ENCODE results near the gene AKR7A2. TPM values are rescaled to one million over a fixed set of nuclear protein-coding genes. Genes with fewer than 3 reads are reported as not detected.

Gene AKR7A2
- polyA plus RNA-seq, 1 donor (not counting 4 experiments of a cell fraction or from before 2014, with no cell fraction given): 21.4 TPM

GRCh38 chr1:19255288-19255687, 56.7 kb downstream of the AKR7A2 start:
- H3K36me3 ChIP-seq (ENCODE audit: control insufficient read depth in 2 of 2, extremely low read depth in 1 of 2, insufficient read depth in 2 of 2, low read length in 2 of 2): peaks cover 33 to 47% of the 10 kb centered on the region in 2 experiments
- DNase-seq (ENCODE audit: low read depth, low spot score): no peak

GRCh38 chr1:19254416-19254815, 57.5 kb downstream of the AKR7A2 start:
- Histone ChIP-seq H3K9me1 (ENCODE audit: control insufficient read depth, extremely low read depth, insufficient read depth, low read length) (peaks cover 3% of the 10 kb centered on the region), H2AFZ (ENCODE audit: control insufficient read depth, low read length) (no peak overlapping the region), H3K9me3 (ENCODE audit: control insufficient read depth, low read depth, low read length) (no peaks in the 10 kb centered on the region), H3K4me3 (ENCODE audit: control insufficient read depth in 2 of 3, extremely low read depth in 1 of 3, insufficient read depth in 2 of 3, low read depth in 1 of 3, low read length in 3 of 3) (no peak overlapping the region), H3K79me2 (ENCODE audit: control insufficient read depth, insufficient read depth, low read length) (peaks cover 73% of the 10 kb centered on the region), H3K4me2 (ENCODE audit: control insufficient read depth, extremely low read depth, insufficient read depth, low read depth, low read length) (no peak overlapping the region), H3K36me3 (ENCODE audit: control insufficient read depth in 2 of 2, extremely low read depth in 1 of 2, insufficient read depth in 2 of 2, low read length in 2 of 2) (peaks cover 28 to 41% of the 10 kb centered on the region in 2 experiments), H3K4me1 (ENCODE audit: control insufficient read depth, extremely low read depth, insufficient read depth, low read length) (peaks cover 19% of the 10 kb centered on the region), H3K9ac (ENCODE audit: control insufficient read depth, extremely low read depth, insufficient read depth, low read length) (no peak overlapping the region), H3K27me3 (ENCODE audit: control insufficient read depth, extremely low read depth, insufficient read depth, low read length) (no peaks in the 10 kb centered on the region), H4K20me1 (ENCODE audit: control insufficient read depth, extremely low read depth, insufficient read depth, low read length) (peaks cover 12% of the 10 kb centered on the region), H3K27ac (ENCODE audit: control insufficient read depth, insufficient read depth, low read length) (no peak overlapping the region)
- TF ChIP-seq CTCF (optimal IDR thresholded peaks at IDR 0.05 in 1 of 3, IDR thresholded peaks at IDR 0.05 in 1 of 3, conservative IDR thresholded peaks at IDR 0.05 in 1 of 3; ENCODE audit: extremely low read depth in 1 of 3, insufficient read depth in 2 of 3, low read length in 3 of 3) (no peak), EZH2 (IDR thresholded peaks at IDR 0.05; ENCODE audit: low read length) (no peak)
- no peak for DNase-seq (ENCODE audit: low read depth, low spot score)
- dilution Hi-C loops (cut with MboI; ENCODE audit: extremely low pct_ligation_motif_present, low sequenced_read_pairs): no loop called here
- no peak for FAIRE-seq

More at GRCh38 chr1:19255288-19255687, 56.7 kb downstream of the AKR7A2 start:
- Histone ChIP-seq H3K4me2 (ENCODE audit: control insufficient read depth, extremely low read depth, insufficient read depth, low read depth, low read length) (no peak overlapping the region), H3K27me3 (ENCODE audit: control insufficient read depth, extremely low read depth, insufficient read depth, low read length) (no peaks in the 10 kb centered on the region), H3K4me3 (ENCODE audit: control insufficient read depth in 2 of 3, extremely low read depth in 1 of 3, insufficient read depth in 2 of 3, low read depth in 1 of 3, low read length in 3 of 3) (no peak overlapping the region), H2AFZ (ENCODE audit: control insufficient read depth, low read length) (no peak overlapping the region), H3K9ac (ENCODE audit: control insufficient read depth, extremely low read depth, insufficient read depth, low read length) (no peak overlapping the region), H3K9me1 (ENCODE audit: control insufficient read depth, extremely low read depth, insufficient read depth, low read length) (peaks cover 3% of the 10 kb centered on the region), H3K27ac (ENCODE audit: control insufficient read depth, insufficient read depth, low read length) (no peak overlapping the region), H3K79me2 (ENCODE audit: control insufficient read depth, insufficient read depth, low read length) (peaks cover 65% of the 10 kb centered on the region), H4K20me1 (ENCODE audit: control insufficient read depth, extremely low read depth, insufficient read depth, low read length) (peaks cover 12% of the 10 kb centered on the region), H3K4me1 (ENCODE audit: control insufficient read depth, extremely low read depth, insufficient read depth, low read length) (peaks cover 17% of the 10 kb centered on the region), H3K9me3 (ENCODE audit: control insufficient read depth, low read depth, low read length) (no peaks in the 10 kb centered on the region)
- FAIRE-seq: no peak
- dilution Hi-C loops (cut with MboI; ENCODE audit: extremely low pct_ligation_motif_present, low sequenced_read_pairs): no loop called here
- no peak for TF ChIP-seq CTCF (optimal IDR thresholded peaks at IDR 0.05 in 1 of 3, IDR thresholded peaks at IDR 0.05 in 1 of 3, conservative IDR thresholded peaks at IDR 0.05 in 1 of 3; ENCODE audit: extremely low read depth in 1 of 3, insufficient read depth in 2 of 3, low read length in 3 of 3)
- no peak for TF ChIP-seq EZH2 (IDR thresholded peaks at IDR 0.05; ENCODE audit: low read length)

Small RNA genes within 50 kb of the gene (small RNA-seq; reads per million reads assigned to genes)
- 0 to 0.07 (median 0) reads per million in 3 experiments for gene RNU6-1099P (ENCODE audit: insufficient read length in 3 of 3, low read depth in 3 of 3, low replicate concordance in 1 of 3)

Other genes with a start within 250 kb of the AKR7A2 start
- gene UBR4, start 101.9 kb downstream of the AKR7A2 start, polyA plus RNA-seq: 39.0 to 50.9 TPM (median 46.8 TPM) in 3 replicates
- 17.1 to 48.5 TPM (median 28.6 TPM) in 3 replicates for gene EMC1, start 60.6 kb downstream of the AKR7A2 start, polyA plus RNA-seq
- 35.6 to 68.1 TPM (median 50.2 TPM) in 3 replicates for gene MRTO4, start 60.3 kb downstream of the AKR7A2 start, polyA plus RNA-seq
- gene AKR7A3, start 23.4 kb downstream of the AKR7A2 start, polyA plus RNA-seq: 0.03 to 0.35 TPM (median 0.17 TPM) in 3 replicates
- gene SLC66A1, start 182 bp upstream of the AKR7A2 start, polyA plus RNA-seq: 8.0 to 16.5 TPM (median 11.6 TPM) in 3 replicates
- 143 to 422 TPM (median 193 TPM) in 3 replicates for gene CAPZB, start 173.4 kb upstream of the AKR7A2 start, polyA plus RNA-seq